CD14-positive monocyte (primary cell): ENCODE measurements around the gene SLIT2. TPM values are rescaled to one million over a fixed set of nuclear protein-coding genes. Genes with fewer than 3 reads are reported as not detected.

Experiments used
- DNase-seq, 3 donors: peaks; one replicate each; pipeline ENCODE4 v3.0.0-alpha.2; 2011 to 2022
- H2AFZ ChIP-seq: 2 replicates; pipeline ENCODE4 v1.6.0; 2012; ENCODE audit warnings: mild to moderate bottlenecking, low read depth, low read length, inconsistent platforms; ENCODE audit not compliant: insufficient read depth, poor library complexity, severe bottlenecking
- H3K27ac ChIP-seq, 2 donors: 1 replicate in 1 of 2; 2 replicates in 1 of 2; pipeline ENCODE4 v1.5.1; 2012 to 2013; ENCODE audit warnings: low read length in 2 of 2, control low read depth in 1 of 2, inconsistent platforms in 1 of 2, low read depth in 1 of 2, mild to moderate bottlenecking in 1 of 2
- H3K27me3 ChIP-seq, 2 donors: one replicate each; pipeline versions ENCODE4 v1.6.0 to v1.6.1; 2011 to 2013; ENCODE audit warnings: low read length in 2 of 2; ENCODE audit not compliant: control insufficient read depth in 2 of 2, insufficient read depth in 2 of 2
- H3K36me3 ChIP-seq, 2 donors: replicated peaks in 1 of 2; 1 replicate in 1 of 2; 2 replicates in 1 of 2; pipeline versions ENCODE4 v1.5.1 to v1.6.1; 2012 to 2013; ENCODE audit warnings: low read length in 2 of 2, control low read depth in 1 of 2, inconsistent platforms in 1 of 2, mild to moderate bottlenecking in 1 of 2; ENCODE audit not compliant: insufficient read depth in 2 of 2, control insufficient read depth in 1 of 2
- H3K4me1 ChIP-seq, 2 donors: 1 replicate in 1 of 2; 2 replicates in 1 of 2; pipeline versions ENCODE4 v1.5.1 to v1.6.1; 2012 to 2013; ENCODE audit warnings: low read length in 2 of 2, control low read depth in 1 of 2, inconsistent platforms in 1 of 2, mild to moderate bottlenecking in 1 of 2, moderate library complexity in 1 of 2; ENCODE audit not compliant: insufficient read depth in 2 of 2, control insufficient read depth in 1 of 2
- H3K4me2 ChIP-seq: replicated peaks from 2 replicates; pipeline ENCODE3; 2012; ENCODE audit warnings: low read length, moderate library complexity, mild to moderate bottlenecking; ENCODE audit not compliant: poor library complexity, severe bottlenecking; ENCODE audit errors: extremely low read depth
- H3K4me3 ChIP-seq, 3 experiments: fragments of 200-600 bp in 1 of 3; sonication (generic) in 1 of 3; replicated peaks in 1 of 3; 1 replicate in 2 of 3; 2 replicates in 1 of 3; pipeline ENCODE4 v1.5.1; 2011 to 2013; ENCODE audit warnings: low read length in 3 of 3, mild to moderate bottlenecking in 3 of 3, control low read depth in 2 of 3, low read depth in 2 of 3, inconsistent platforms in 1 of 3, moderate library complexity in 1 of 3
- H3K79me2 ChIP-seq: 2 replicates; pipeline ENCODE4 v1.6.0; 2012; ENCODE audit warnings: mild to moderate bottlenecking, control low read depth, inconsistent platforms, low read length, moderate library complexity; ENCODE audit not compliant: insufficient read depth
- H3K9ac ChIP-seq: 2 replicates; pipeline ENCODE4 v1.6.0; 2017; ENCODE audit warnings: low read length, mild to moderate bottlenecking; ENCODE audit not compliant: insufficient read depth, poor library complexity, severe bottlenecking
- H3K9me3 ChIP-seq, 2 donors: replicated peaks in 1 of 2; 1 replicate in 1 of 2; 2 replicates in 1 of 2; pipeline versions ENCODE4 v1.5.1 to v1.6.1; 2012 to 2013; ENCODE audit warnings: low read length in 2 of 2, control low read depth in 1 of 2; ENCODE audit not compliant: control insufficient read depth in 1 of 2, insufficient read depth in 1 of 2
- H4K20me1 ChIP-seq: 2 replicates; pipeline ENCODE4 v1.6.0; 2012; ENCODE audit warnings: mild to moderate bottlenecking, low read length, control low read depth, moderate library complexity; ENCODE audit not compliant: insufficient read depth
- H3K27ac Mint-ChIP-seq, 7 donors: one replicate each; pipeline ENCODE4 v1.8.0; 2020; ENCODE audit warnings: mild to moderate bottlenecking in 7 of 7, mixed read lengths in 7 of 7, moderate library complexity in 6 of 7, inconsistent platforms in 2 of 7
- H3K27me3 Mint-ChIP-seq, 3 donors: one replicate each; pipeline ENCODE4 v1.8.0; 2021 to 2022; ENCODE audit warnings: low read depth in 3 of 3, mild to moderate bottlenecking in 3 of 3, mixed read lengths in 3 of 3, moderate library complexity in 3 of 3, inconsistent platforms in 1 of 3
- H3K36me3 Mint-ChIP-seq, 2 donors: one replicate each; pipeline ENCODE4 v1.8.0; 2020; ENCODE audit warnings: mixed read lengths in 2 of 2, inconsistent platforms in 1 of 2, mild to moderate bottlenecking in 1 of 2
- H3K4me1 Mint-ChIP-seq: one replicate; pipeline ENCODE4 v1.8.0; 2020; ENCODE audit warnings: mild to moderate bottlenecking, mixed read lengths
- H3K4me3 Mint-ChIP-seq, 2 donors: one replicate each; pipeline ENCODE4 v1.8.0; 2020; ENCODE audit warnings: mild to moderate bottlenecking in 2 of 2, mixed read lengths in 2 of 2, moderate library complexity in 1 of 2
- H3K9me3 Mint-ChIP-seq, 7 donors: one replicate each; pipeline ENCODE4 v1.8.0; 2020 to 2022; ENCODE audit warnings: mixed read lengths in 7 of 7, mild to moderate bottlenecking in 6 of 7, moderate library complexity in 6 of 7, inconsistent platforms in 2 of 7
- CTCF ChIP-seq: fragments of 200-600 bp; IDR thresholded peaks from one replicate; pipeline ENCODE4 v1.8.0; 2022; ENCODE audit warnings: antibody characterized with exemption, mild to moderate bottlenecking
- WGBS: methylation state at CpG from one replicate; pipeline ENCODE4 v1.1.5; 2013; ENCODE audit warnings: missing lambda C conversion rate; ENCODE audit not compliant: insufficient coverage; 5-methylcytosine and 5-hydroxymethylcytosine counted together
- intact Hi-C, 2 donors: fragments of 100-400 bp; cut with micrococcal nuclease; formaldehyde crosslinking; loops; one replicate each; pipeline versions ENCODE4 v1.15.0 to v1.15.1; 2023
- polyA plus RNA-seq, 3 donors: library from polyadenylated mRNA; depleted of rRNA in 1 of 3; unstranded in 2 of 3; stranded (reverse) in 1 of 3; fragments of 300-500 nt in 2 of 3; fragments of >200 nt in 1 of 3; fragmentation: Illumina TruSeq in 2 of 3; gene quantifications; 1 replicate in 2 of 3; 2 replicates in 1 of 3; pipeline ENCODE4 v1.2.3, GENCODE V29; 2012 to 2021

Gene SLIT2
- polyA plus RNA-seq, 3 donors = 0.08 TPM; not detected in 2

GRCh38 chr4:20288047-20288650, 36.4 kb downstream of the SLIT2 start:
- Mint-ChIP-seq H3K9me3 (no peaks in the 10 kb centered on the region), H3K36me3 (no peaks in the 10 kb centered on the region), H3K4me3 (no peak overlapping the region), H3K27ac (no peak overlapping the region), H3K27me3 (no peaks in the 10 kb centered on the region), H3K4me1 (no peaks in the 10 kb centered on the region)
- Histone ChIP-seq H3K79me2 (no peaks in the 10 kb centered on the region), H2AFZ (no peak overlapping the region), H3K27ac (no peak overlapping the region), H3K36me3 (no peaks in the 10 kb centered on the region), H4K20me1 (no peaks in the 10 kb centered on the region), H3K4me2 (no peak overlapping the region), H3K9ac (no peak overlapping the region), H3K4me3 (no peak overlapping the region), H3K27me3 (no peaks in the 10 kb centered on the region), H3K9me3 (no peaks in the 10 kb centered on the region), H3K4me1 (no peaks in the 10 kb centered on the region)
- no peak for TF ChIP-seq CTCF
- 83% methylated on average over 3 of the region's 8 CpGs for WGBS
- DNase-seq = no peak
- intact Hi-C loops = no loop called here

- WGBS = no CpG with 5 or more reads among the region's 2 CpGs
- Mint-ChIP-seq H3K4me3 (no peak overlapping the region), H3K36me3 (no peaks in the 10 kb centered on the region), H3K4me1 (no peaks in the 10 kb centered on the region), H3K9me3 (no peaks in the 10 kb centered on the region), H3K27me3 (no peaks in the 10 kb centered on the region), H3K27ac (no peak overlapping the region)
- H3K4me1 ChIP-seq = no peaks in the 10 kb centered on the region
- no peak for TF ChIP-seq CTCF
- no peaks in the 10 kb centered on the region for H3K79me2 ChIP-seq
- H3K4me2 ChIP-seq = no peak overlapping the region
- no peak overlapping the region for H3K27ac ChIP-seq
- H3K4me3 ChIP-seq = no peak overlapping the region
- intact Hi-C loops = no loop called here
- H3K9me3 ChIP-seq = no peaks in the 10 kb centered on the region
- H3K36me3 ChIP-seq = no peaks in the 10 kb centered on the region
- H3K27me3 ChIP-seq = no peaks in the 10 kb centered on the region
- H3K9ac ChIP-seq = no peak overlapping the region
- no peak for DNase-seq
- no peaks in the 10 kb centered on the region for H4K20me1 ChIP-seq
- H2AFZ ChIP-seq = no peak overlapping the region
Measured at GRCh38 chr4:20288846-20289512, 37.3 kb downstream of the SLIT2 start.
